Measurements from ENCODE around the gene TENM3.

DNA sequence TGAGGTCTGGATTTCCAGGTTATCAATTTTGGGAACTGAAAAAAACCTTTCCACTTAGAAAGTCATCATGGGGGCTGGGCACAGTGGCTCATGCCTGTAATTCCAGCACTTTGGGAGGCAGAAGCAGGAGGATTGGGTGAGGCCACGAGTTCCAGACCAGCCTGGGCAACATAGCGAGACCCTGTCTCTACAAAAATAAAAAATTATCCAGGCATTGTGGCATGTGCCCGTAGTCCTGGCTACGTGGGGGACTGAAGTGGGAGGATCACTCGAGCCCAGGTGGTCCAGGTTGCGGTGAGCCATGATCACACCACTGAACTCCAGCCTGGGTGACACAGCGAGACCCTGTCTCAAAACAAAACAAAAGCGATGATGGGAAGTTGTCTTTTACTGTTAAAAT, 7.9 kb downstream of the TENM3 start:
- TF ChIP-seq, protein P1, sequence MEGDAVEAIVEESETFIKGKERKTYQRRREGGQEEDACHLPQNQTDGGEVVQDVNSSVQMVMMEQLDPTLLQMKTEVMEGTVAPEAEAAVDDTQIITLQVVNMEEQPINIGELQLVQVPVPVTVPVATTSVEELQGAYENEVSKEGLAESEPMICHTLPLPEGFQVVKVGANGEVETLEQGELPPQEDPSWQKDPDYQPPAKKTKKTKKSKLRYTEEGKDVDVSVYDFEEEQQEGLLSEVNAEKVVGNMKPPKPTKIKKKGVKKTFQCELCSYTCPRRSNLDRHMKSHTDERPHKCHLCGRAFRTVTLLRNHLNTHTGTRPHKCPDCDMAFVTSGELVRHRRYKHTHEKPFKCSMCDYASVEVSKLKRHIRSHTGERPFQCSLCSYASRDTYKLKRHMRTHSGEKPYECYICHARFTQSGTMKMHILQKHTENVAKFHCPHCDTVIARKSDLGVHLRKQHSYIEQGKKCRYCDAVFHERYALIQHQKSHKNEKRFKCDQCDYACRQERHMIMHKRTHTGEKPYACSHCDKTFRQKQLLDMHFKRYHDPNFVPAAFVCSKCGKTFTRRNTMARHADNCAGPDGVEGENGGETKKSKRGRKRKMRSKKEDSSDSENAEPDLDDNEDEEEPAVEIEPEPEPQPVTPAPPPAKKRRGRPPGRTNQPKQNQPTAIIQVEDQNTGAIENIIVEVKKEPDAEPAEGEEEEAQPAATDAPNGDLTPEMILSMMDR (IDR thresholded peaks at IDR 0.05), result no peak
- no peak for TF ChIP-seq POLR2A (IDR thresholded peaks at IDR 0.05)

Data from testis (tissue), 2 donors.